Epithelial cell of prostate (primary cell): Measurements from ENCODE around the gene CUL9.
A peak's percentile ranks its signal among the peaks of the same experiment; 100 is the strongest.

Experiments used
- DNase-seq: peaks from one replicate; pipeline ENCODE4 v3.0.0-alpha.2; 2011; ENCODE audit warnings: low read depth, low spot score
- H3K27ac ChIP-seq: fragments of 450-650 bp; 2 replicates; pipeline ENCODE4 v1.5.1; 2017; ENCODE audit warnings: mild to moderate bottlenecking

Gene CUL9

GRCh38 chr6:43172104-43173007 is 9.6 kb upstream of the CUL9 start:
- DNase-seq: no peak
- H3K27ac ChIP-seq: peak overlapping the region; percentile 84

GRCh38 chr6:43173591-43174262 is 8.3 kb upstream of the CUL9 start:
- H3K27ac ChIP-seq: peak overlapping the region; percentile 84
- DNase-seq: no peak

GRCh38 chr6:43174263-43175112 is 7.5 kb upstream of the CUL9 start:
- peak; percentile 97 for DNase-seq
- H3K27ac ChIP-seq: peak overlapping the region; percentile 84

- no peak overlapping the region for H3K27ac ChIP-seq
Measured at GRCh38 chr6:43175676-43176422, 6.1 kb upstream of the CUL9 start.

GRCh38 chr6:43176423-43176786 is 5.6 kb upstream of the CUL9 start:
- H3K27ac ChIP-seq: no peak overlapping the region
- no peak for DNase-seq

More at GRCh38 chr6:43175676-43176422, 6.1 kb upstream of the CUL9 start:
- DNase-seq: no peak

- no peak overlapping the region for H3K27ac ChIP-seq
Measured at GRCh38 chr6:43178150-43178549, 3.8 kb upstream of the CUL9 start.

GRCh38 chr6:43178951-43179830 is 2.8 kb upstream of the CUL9 start:
- no peak overlapping the region for H3K27ac ChIP-seq
- no peak for DNase-seq

More at GRCh38 chr6:43178150-43178549, 3.8 kb upstream of the CUL9 start:
- DNase-seq: no peak

GRCh38 chr6:43180058-43180457 is 1.9 kb upstream of the CUL9 start:
- no peak overlapping the region for H3K27ac ChIP-seq
- no peak for DNase-seq

- H3K27ac ChIP-seq: peak overlapping the region; percentile 55
- DNase-seq: no peak
Measured at GRCh38 chr6:43180985-43181384, 1.0 kb upstream of the CUL9 start.

GRCh38 chr6:43181621-43181941 is 415 bp upstream of the CUL9 start:
- H3K27ac ChIP-seq: peak overlapping the region; percentile 55
- DNase-seq: no peak

GRCh38 chr6:43183441-43183840 is 1.4 kb downstream of the CUL9 start:
- DNase-seq: no peak
- no peak overlapping the region for H3K27ac ChIP-seq

GRCh38 chr6:43184268-43184985 is 2.4 kb downstream of the CUL9 start:
- no peak for DNase-seq
- no peak overlapping the region for H3K27ac ChIP-seq

GRCh38 chr6:43185391-43185985 is 3.5 kb downstream of the CUL9 start:
- H3K27ac ChIP-seq: no peak overlapping the region
- no peak for DNase-seq

- DNase-seq: no peak
- peak overlapping the region; percentile 47 for H3K27ac ChIP-seq
Measured at GRCh38 chr6:43186019-43186418, 4.0 kb downstream of the CUL9 start.

- H3K27ac ChIP-seq: peak overlapping the region; percentile 47
- no peak for DNase-seq
Measured at GRCh38 chr6:43186706-43187105, 4.7 kb downstream of the CUL9 start.

GRCh38 chr6:43187821-43188220 is 5.8 kb downstream of the CUL9 start:
- no peak overlapping the region for H3K27ac ChIP-seq
- no peak for DNase-seq

- no peak for DNase-seq
- H3K27ac ChIP-seq: no peak overlapping the region
Measured at GRCh38 chr6:43188426-43188825, 6.4 kb downstream of the CUL9 start.

GRCh38 chr6:43189776-43190304 is 7.8 kb downstream of the CUL9 start:
- no peak overlapping the region for H3K27ac ChIP-seq
- no peak for DNase-seq
